PC-9 (cell line): ENCODE data around the gene SNX1. TPM values are rescaled to one million over a fixed set of nuclear protein-coding genes. Genes with fewer than 3 reads are reported as not detected.

Experiments
- BruUV-seq: library from RNA; stranded (reverse); fragments of 400-500 nt; replicated peaks from 2 replicates; lab custom pipeline; 2021; lab: Mats Ljungman, UMichigan
- CTCF ChIA-PET: fragments of 300-600 bp; sonication (Branson Sonifier 250); formaldehyde crosslinking; loops from one replicate; lab custom pipeline; 2022; ENCODE audit warnings: antibody characterized with exemption; lab: Charles Lee
- POLR2A ChIA-PET: fragments of 300-600 bp; sonication (Branson Sonifier 250); formaldehyde crosslinking; loops from one replicate; lab custom pipeline; 2022; ENCODE audit warnings: antibody characterized with exemption; ENCODE audit not compliant: unreplicated experiment; lab: Charles Lee
- DNase-seq, 2 experiments: peaks; one replicate each; pipeline versions ENCODE4 v3.0.0 to v3.0.0-alpha.2; 2015 to 2022; ENCODE audit warnings: mixed read lengths in 1 of 2
- H2AFZ ChIP-seq: fragments of 200-600 bp; sonication (generic); 2 replicates; pipeline ENCODE4 v1.8.1; 2017; ENCODE audit warnings: antibody characterized with exemption
- H3F3A ChIP-seq: fragments of 200-600 bp; sonication (generic); 2 replicates; pipeline ENCODE4 v1.8.1; 2017; ENCODE audit warnings: antibody characterized with exemption, mild to moderate bottlenecking, low read depth; ENCODE audit not compliant: insufficient read depth
- H3K27ac ChIP-seq: fragments of 200-600 bp; sonication (generic); 2 replicates; pipeline ENCODE4 v1.6.1; 2016; ENCODE audit warnings: mixed run types
- H3K27me3 ChIP-seq: fragments of 200-600 bp; sonication (generic); 2 replicates; pipeline ENCODE4 v1.6.1; 2016; ENCODE audit warnings: low read depth, mixed run types; ENCODE audit not compliant: insufficient read depth
- H3K36me3 ChIP-seq: fragments of 200-600 bp; sonication (generic); 2 replicates; pipeline ENCODE4 v1.6.1; 2016; ENCODE audit warnings: low read depth, mixed run types
- H3K4me1 ChIP-seq: fragments of 200-600 bp; sonication (generic); replicated peaks from 2 replicates; pipeline ENCODE4 v1.6.1; 2016; ENCODE audit warnings: mixed run types; ENCODE audit not compliant: insufficient read depth
- H3K4me2 ChIP-seq: fragments of 200-600 bp; sonication (generic); 2 replicates; pipeline ENCODE4 v1.6.1; 2017; ENCODE audit warnings: mixed run types
- H3K4me3 ChIP-seq: fragments of 200-600 bp; sonication (generic); 2 replicates; pipeline ENCODE4 v1.6.1; 2016; ENCODE audit warnings: mixed run types
- H3K79me2 ChIP-seq: fragments of 200-600 bp; sonication (generic); 2 replicates; pipeline ENCODE4 v1.6.1; 2017; ENCODE audit warnings: low read depth, mixed run types
- H3K9me2 ChIP-seq: fragments of 200-600 bp; sonication (generic); 2 replicates; pipeline ENCODE4 v1.8.1; 2017; ENCODE audit warnings: mild to moderate bottlenecking; ENCODE audit not compliant: insufficient read depth
- H3K9me3 ChIP-seq: fragments of 200-600 bp; sonication (generic); 2 replicates; pipeline ENCODE4 v1.8.1; 2016; ENCODE audit warnings: low read depth; ENCODE audit not compliant: insufficient read depth
- H4K20me1 ChIP-seq: fragments of 200-600 bp; sonication (generic); 2 replicates; pipeline ENCODE4 v1.8.1; 2017; ENCODE audit not compliant: insufficient read depth
- EZH2 ChIP-seq: fragments of 200-600 bp; sonication (generic); IDR thresholded peaks from 2 replicates; pipeline ENCODE4 v1.8.0; 2017; ENCODE audit warnings: antibody characterized with exemption, low read depth
- intact Hi-C: fragments of 100-400 bp; cut with micrococcal nuclease; formaldehyde crosslinking; loops from one replicate; pipeline ENCODE4 v1.10.0; 2022; ENCODE audit not compliant: unreplicated experiment
- total RNA-seq: library from RNA; stranded (reverse); gene quantifications from 2 replicates; pipeline ENCODE4 v1.2.3, GENCODE V29; 2021
- TF ChIP-seq, protein P1 (sequence below): fragments of 200-600 bp; sonication (generic); conservative IDR thresholded peaks from 2 replicates; pipeline ENCODE4 v1.6.1; 2017; ENCODE audit warnings: mixed run types, antibody characterized with exemption, mild to moderate bottlenecking, moderate library complexity

SNX1 gene
- total RNA-seq, 1 experiment from 2014 or later = 114 TPM

GRCh38 chr15:64151727-64152506, 56.1 kb downstream of the SNX1 start, which contains the start of gene SNX22:
SNX22 (plus strand) TSS chr15:64151731; CDS start chr15:64151776, 45 bp downstream.
- H3K27me3 ChIP-seq = no peaks in the 10 kb centered on the region
- POLR2A ChIA-PET = interaction anchor here (0.6 kb wide), 1 partner anchor 547 kb away, joined by 3 read pairs; no protein-coding TSS in a partner anchor
- TF ChIP-seq, protein P1, sequence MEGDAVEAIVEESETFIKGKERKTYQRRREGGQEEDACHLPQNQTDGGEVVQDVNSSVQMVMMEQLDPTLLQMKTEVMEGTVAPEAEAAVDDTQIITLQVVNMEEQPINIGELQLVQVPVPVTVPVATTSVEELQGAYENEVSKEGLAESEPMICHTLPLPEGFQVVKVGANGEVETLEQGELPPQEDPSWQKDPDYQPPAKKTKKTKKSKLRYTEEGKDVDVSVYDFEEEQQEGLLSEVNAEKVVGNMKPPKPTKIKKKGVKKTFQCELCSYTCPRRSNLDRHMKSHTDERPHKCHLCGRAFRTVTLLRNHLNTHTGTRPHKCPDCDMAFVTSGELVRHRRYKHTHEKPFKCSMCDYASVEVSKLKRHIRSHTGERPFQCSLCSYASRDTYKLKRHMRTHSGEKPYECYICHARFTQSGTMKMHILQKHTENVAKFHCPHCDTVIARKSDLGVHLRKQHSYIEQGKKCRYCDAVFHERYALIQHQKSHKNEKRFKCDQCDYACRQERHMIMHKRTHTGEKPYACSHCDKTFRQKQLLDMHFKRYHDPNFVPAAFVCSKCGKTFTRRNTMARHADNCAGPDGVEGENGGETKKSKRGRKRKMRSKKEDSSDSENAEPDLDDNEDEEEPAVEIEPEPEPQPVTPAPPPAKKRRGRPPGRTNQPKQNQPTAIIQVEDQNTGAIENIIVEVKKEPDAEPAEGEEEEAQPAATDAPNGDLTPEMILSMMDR = no peak
- no peak for TF ChIP-seq EZH2
- no peak within 1 kb of the TSS for H3K27ac ChIP-seq
- H3K4me3 ChIP-seq = peak within 1 kb of the TSS; percentile 59; the same call in 1 of the 2 replicates
- intact Hi-C loops = loop anchor here (5.0 to 10.0 kb wide), 4 partner anchors 55 to 575 kb away; partner anchors contain the start of gene SNX1
- no peaks in the 10 kb centered on the region for H3K79me2 ChIP-seq
- H3K4me2 ChIP-seq = peak within 1 kb of the TSS; percentile 73
- peaks cover 8% of the 10 kb centered on the region; the same call in 1 of the 2 replicates for H4K20me1 ChIP-seq
- no peaks in the 10 kb centered on the region for H3K9me3 ChIP-seq
- no peaks in the 10 kb centered on the region for H3K36me3 ChIP-seq
- no peaks in the 10 kb centered on the region for H3K4me1 ChIP-seq
- DNase-seq = peak in 1 of 2 experiments; percentile 20
- H2AFZ ChIP-seq = peak within 1 kb of the TSS; percentile 75
- CTCF ChIA-PET = interaction anchor here (2.0 kb wide), 1 partner anchor 542 kb away, joined by 6 read pairs; no protein-coding TSS in a partner anchor
- peaks cover 34% of the 10 kb centered on the region for H3F3A ChIP-seq
- H3K9me2 ChIP-seq = no peaks in the 10 kb centered on the region
- BruUV-seq = no TSS peak

GRCh38 chr15:64152507-64153387, 57.0 kb downstream of the SNX1 start:
- Histone ChIP-seq H4K20me1 (peaks cover 15% of the 10 kb centered on the region), H3F3A (peaks cover 38% of the 10 kb centered on the region), H3K36me3 (0 out of 2 replicates have a peak, but pooled peaks cover under 1% of the 10 kb centered on the region), H3K79me2 (no peaks in the 10 kb centered on the region), H3K9me2 (no peaks in the 10 kb centered on the region), H3K9me3 (no peaks in the 10 kb centered on the region), H2AFZ (no peak overlapping the region), H3K27me3 (no peaks in the 10 kb centered on the region), H3K4me3 (no peak overlapping the region), H3K27ac (no peak overlapping the region), H3K4me1 (no peaks in the 10 kb centered on the region), H3K4me2 (0 out of 2 replicates have a peak overlapping the region, but pooled peaks have one; percentile 26)
- TF ChIP-seq EZH2 = no peak
- TF ChIP-seq, protein P1 = no peak
- BruUV-seq = no TSS peak
- DNase-seq = no peak
- POLR2A ChIA-PET = interaction anchor here (0.6 kb wide), 1 partner anchor 548 kb away, joined by 3 read pairs; no protein-coding TSS in a partner anchor
- intact Hi-C loops = loop anchor here (5.0 to 10.0 kb wide), 4 partner anchors 55 to 575 kb away; partner anchors contain the start of gene SNX1
- CTCF ChIA-PET = interaction anchor here (0.6 to 2.0 kb wide), 7 partner anchors 9 to 543 kb away, joined by 3 to 6 read pairs (median 3); partner anchors contain the start of gene CIAO2A
